MM.1S (cell line): Measurements from ENCODE around the gene SLC25A28.

Source experiments
- DNase-seq: peaks from one replicate; pipeline ENCODE4 v3.0.0-alpha.2; 2015
- H2AFZ ChIP-seq: fragments of 300-600 bp; sonication (generic); 2 replicates; pipeline ENCODE4 v1.6.0; 2016; ENCODE audit warnings: antibody characterized with exemption, low read length
- H3F3A ChIP-seq: fragments of 300-600 bp; sonication (generic); 2 replicates; pipeline ENCODE4 v1.6.1; 2016; ENCODE audit warnings: mild to moderate bottlenecking, antibody characterized with exemption, low read length, moderate library complexity, mixed read lengths; ENCODE audit not compliant: insufficient read depth
- H3K27ac ChIP-seq: fragments of 300-600 bp; sonication (generic); 2 replicates; pipeline ENCODE4 v1.5.1; 2016; ENCODE audit warnings: mild to moderate bottlenecking, low read length
- H3K27me3 ChIP-seq: fragments of 300-600 bp; sonication (generic); replicated peaks from 2 replicates; pipeline ENCODE4 v1.6.0; 2016; ENCODE audit warnings: low read length; ENCODE audit not compliant: insufficient read depth
- H3K36me3 ChIP-seq: fragments of 300-600 bp; sonication (generic); replicated peaks from 2 replicates; pipeline ENCODE4 v1.6.1; 2016; ENCODE audit warnings: mild to moderate bottlenecking, low read length, mixed read lengths; ENCODE audit not compliant: insufficient read depth
- H3K4me1 ChIP-seq: fragments of 300-600 bp; sonication (generic); 2 replicates; pipeline ENCODE4 v1.6.1; 2016; ENCODE audit warnings: low read length, mixed read lengths
- H3K4me2 ChIP-seq: fragments of 300-600 bp; sonication (generic); 2 replicates; pipeline ENCODE4 v1.6.0; 2016; ENCODE audit warnings: low read depth, low read length
- H3K4me3 ChIP-seq: fragments of 300-600 bp; sonication (generic); 2 replicates; pipeline ENCODE4 v1.5.1; 2016; ENCODE audit warnings: low read length, mixed read lengths
- H3K79me2 ChIP-seq: fragments of 300-600 bp; sonication (generic); 2 replicates; pipeline ENCODE4 v1.6.1; 2016; ENCODE audit warnings: mixed run types, low read length, mixed read lengths
- H3K9ac ChIP-seq: fragments of 300-600 bp; sonication (generic); 2 replicates; pipeline ENCODE4 v1.6.1; 2016; ENCODE audit warnings: low read length, mixed read lengths
- H3K9me2 ChIP-seq: fragments of 300-600 bp; sonication (generic); replicated peaks from 2 replicates; pipeline ENCODE4 v1.6.1; 2016; ENCODE audit warnings: mild to moderate bottlenecking, low read length, mixed read lengths; ENCODE audit not compliant: insufficient read depth
- H3K9me3 ChIP-seq: fragments of 300-600 bp; sonication (generic); replicated peaks from 2 replicates; pipeline ENCODE4 v1.6.1; 2016; ENCODE audit warnings: mild to moderate bottlenecking, low read length, mixed read lengths; ENCODE audit not compliant: insufficient read depth
- H4K20me1 ChIP-seq: fragments of 300-600 bp; sonication (generic); 2 replicates; pipeline ENCODE4 v1.6.1; 2016; ENCODE audit warnings: mild to moderate bottlenecking, low read length, moderate library complexity, mixed read lengths; ENCODE audit not compliant: insufficient read depth
- EZH2 ChIP-seq: fragments of 300-600 bp; sonication (generic); optimal IDR thresholded peaks from 2 replicates; pipeline ENCODE3; 2017; ENCODE audit warnings: low read depth, mild to moderate bottlenecking, antibody characterized with exemption, low read length, mixed read lengths
- EZH2phosphoT487 ChIP-seq: fragments of 300-600 bp; sonication (generic); IDR thresholded peaks from 2 replicates; pipeline ENCODE4 v1.6.1; 2018; ENCODE audit warnings: antibody characterized with exemption, low read length
- TF ChIP-seq, protein P1 (sequence below): fragments of 300-600 bp; sonication (generic); IDR thresholded peaks from 2 replicates; pipeline ENCODE4 v1.5.1; 2016; ENCODE audit warnings: antibody characterized with exemption, low read length, mixed read lengths

Gene SLC25A28

DNA sequence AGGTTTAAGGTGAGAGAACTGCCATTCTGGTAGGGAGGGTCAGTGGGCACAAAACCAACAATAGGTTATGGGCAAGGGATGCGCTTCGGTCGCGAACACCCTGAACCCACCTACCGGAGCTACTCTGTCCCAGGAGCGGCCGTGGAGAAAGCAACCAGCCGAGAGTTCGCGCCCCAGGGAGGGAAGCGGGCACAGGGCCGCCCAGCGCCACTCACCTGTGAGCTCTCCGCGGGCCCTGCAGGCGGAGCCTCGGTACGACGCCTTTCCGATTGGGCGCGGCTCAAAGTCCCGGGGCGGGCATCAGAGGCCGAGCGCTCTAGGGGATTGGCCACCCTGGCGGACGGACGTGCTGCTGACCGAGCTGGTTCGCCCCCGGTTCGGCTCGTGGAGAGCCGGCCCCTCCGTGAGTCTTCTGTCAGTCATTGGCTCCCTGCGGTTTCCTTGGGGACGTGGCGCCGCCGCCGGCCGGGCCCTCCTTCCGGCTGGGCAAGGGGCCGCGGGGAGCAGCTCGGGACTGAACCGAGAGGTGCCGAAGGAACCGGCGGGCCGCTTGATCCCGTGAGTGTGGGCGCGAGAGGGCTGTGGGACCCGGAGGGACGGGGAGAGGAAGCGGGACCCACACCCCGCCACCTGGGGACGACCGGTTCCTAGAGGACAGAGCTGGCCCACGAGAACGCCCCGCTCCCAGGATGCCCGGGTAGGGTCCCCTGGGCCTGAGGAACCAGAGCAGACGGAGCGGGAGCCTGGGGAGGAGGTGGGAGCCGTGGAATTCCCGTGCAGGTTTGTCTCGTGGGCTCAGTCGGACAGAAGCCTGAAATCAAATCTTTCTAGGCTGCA is 39.0 kb upstream of the SLC25A28 start, which contains the start of gene ENTPD7:
Gene ENTPD7 (plus strand): TSS at position 479 of the 837 bp plus-strand sequence. CDS start 448 bp downstream, outside the sequence.
- H3K27me3 ChIP-seq: no peaks in the 10 kb centered on the region
- no peaks in the 10 kb centered on the region for H3K9me3 ChIP-seq
- H3K36me3 ChIP-seq: no peaks in the 10 kb centered on the region
- peaks cover 6% of the 10 kb centered on the region; the same call in 1 of the 2 replicates for H3K79me2 ChIP-seq
- no peaks in the 10 kb centered on the region for H3K4me1 ChIP-seq
- no peak for TF ChIP-seq EZH2
- TF ChIP-seq, protein P1, sequence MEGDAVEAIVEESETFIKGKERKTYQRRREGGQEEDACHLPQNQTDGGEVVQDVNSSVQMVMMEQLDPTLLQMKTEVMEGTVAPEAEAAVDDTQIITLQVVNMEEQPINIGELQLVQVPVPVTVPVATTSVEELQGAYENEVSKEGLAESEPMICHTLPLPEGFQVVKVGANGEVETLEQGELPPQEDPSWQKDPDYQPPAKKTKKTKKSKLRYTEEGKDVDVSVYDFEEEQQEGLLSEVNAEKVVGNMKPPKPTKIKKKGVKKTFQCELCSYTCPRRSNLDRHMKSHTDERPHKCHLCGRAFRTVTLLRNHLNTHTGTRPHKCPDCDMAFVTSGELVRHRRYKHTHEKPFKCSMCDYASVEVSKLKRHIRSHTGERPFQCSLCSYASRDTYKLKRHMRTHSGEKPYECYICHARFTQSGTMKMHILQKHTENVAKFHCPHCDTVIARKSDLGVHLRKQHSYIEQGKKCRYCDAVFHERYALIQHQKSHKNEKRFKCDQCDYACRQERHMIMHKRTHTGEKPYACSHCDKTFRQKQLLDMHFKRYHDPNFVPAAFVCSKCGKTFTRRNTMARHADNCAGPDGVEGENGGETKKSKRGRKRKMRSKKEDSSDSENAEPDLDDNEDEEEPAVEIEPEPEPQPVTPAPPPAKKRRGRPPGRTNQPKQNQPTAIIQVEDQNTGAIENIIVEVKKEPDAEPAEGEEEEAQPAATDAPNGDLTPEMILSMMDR: no peak
- TF ChIP-seq EZH2phosphoT487: no peak
- no peaks in the 10 kb centered on the region for H3F3A ChIP-seq
- H3K9ac ChIP-seq: peak within 1 kb of the TSS; percentile 83
- peak within 1 kb of the TSS; percentile 97 for H3K4me2 ChIP-seq
- no peaks in the 10 kb centered on the region for H3K9me2 ChIP-seq
- no peak within 1 kb of the TSS for H3K27ac ChIP-seq
- peak within 1 kb of the TSS; percentile 98 for H2AFZ ChIP-seq
- peak within 1 kb of the TSS; percentile 97 for H3K4me3 ChIP-seq
- peak; percentile 98 for DNase-seq
- no peaks in the 10 kb centered on the region for H4K20me1 ChIP-seq

DNA sequence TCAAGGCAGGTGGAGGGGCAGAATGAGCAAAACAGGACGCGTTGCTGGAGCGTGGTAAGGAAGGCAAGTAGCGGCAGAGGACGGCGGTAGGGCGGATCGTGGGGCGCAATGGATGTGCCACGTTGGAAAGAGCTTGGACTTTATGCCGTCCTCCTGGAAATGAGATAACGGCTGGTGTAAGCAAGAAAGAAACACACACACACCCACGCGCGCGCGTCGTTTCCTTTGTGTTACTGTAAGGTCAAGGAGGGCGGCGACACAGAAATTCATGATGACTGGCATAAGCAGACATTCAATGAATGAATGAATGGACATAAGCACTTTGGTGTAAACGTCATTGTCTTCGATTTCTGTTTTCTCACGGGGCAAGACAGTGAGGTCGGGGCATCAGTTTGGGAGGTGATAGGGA is 38.4 kb upstream of the SLC25A28 start:
- Histone ChIP-seq H3K36me3 (no peaks in the 10 kb centered on the region), H3K27ac (no peak overlapping the region), H3K4me3 (peak overlapping the region; percentile 97), H3K9me3 (no peaks in the 10 kb centered on the region), H3K4me1 (no peaks in the 10 kb centered on the region), H3K4me2 (peak overlapping the region; percentile 73), H3K79me2 (peaks cover 6% of the 10 kb centered on the region; the same call in 1 of the 2 replicates), H3K9me2 (no peaks in the 10 kb centered on the region), H4K20me1 (no peaks in the 10 kb centered on the region), H2AFZ (peak overlapping the region; percentile 86), H3K9ac (peak overlapping the region; percentile 47; the same call in 1 of the 2 replicates), H3K27me3 (no peaks in the 10 kb centered on the region), H3F3A (no peaks in the 10 kb centered on the region)
- TF ChIP-seq EZH2phosphoT487: no peak
- TF ChIP-seq, protein P1: no peak
- TF ChIP-seq EZH2: no peak
- no peak for DNase-seq

DNA sequence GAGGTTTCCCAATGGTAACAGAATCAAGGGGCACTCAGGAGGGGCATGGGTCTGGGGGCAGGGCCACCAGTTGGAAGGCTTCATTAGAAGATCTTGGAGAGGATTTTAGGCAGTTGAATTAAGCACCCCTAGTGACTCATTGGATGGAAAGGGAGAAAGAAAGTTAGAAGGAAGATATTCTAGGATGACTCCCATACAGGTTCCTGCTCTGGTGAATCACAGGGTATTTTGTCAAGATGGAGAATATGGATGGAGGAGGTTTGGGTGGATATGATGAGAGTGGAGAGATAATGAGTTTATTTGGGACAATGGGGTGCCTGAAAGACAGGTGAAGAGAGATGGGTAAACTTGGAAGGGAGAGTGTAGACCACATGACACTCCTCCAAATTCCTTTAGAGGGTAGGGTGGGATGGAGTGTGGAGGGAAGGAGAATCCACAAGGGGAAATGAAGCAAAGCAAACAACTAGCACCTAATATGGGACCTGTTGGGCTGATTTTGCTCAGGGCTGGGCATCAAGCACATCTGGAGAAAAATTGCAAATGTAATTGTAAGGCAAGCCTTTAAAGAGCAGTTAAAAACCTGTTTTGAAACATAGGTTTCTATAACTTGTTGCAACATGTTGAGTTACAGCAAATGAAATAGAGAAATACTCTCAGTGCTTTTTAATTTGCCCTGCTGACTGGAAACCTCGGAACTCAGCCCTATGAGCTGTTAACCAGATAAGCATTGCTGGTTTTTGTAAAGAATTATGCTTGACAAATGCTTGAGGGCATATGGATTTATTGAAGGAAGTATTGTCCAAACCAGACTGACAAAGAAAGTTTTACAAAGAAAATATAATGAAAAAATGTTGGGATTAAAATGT is 36.2 kb upstream of the SLC25A28 start:
- Histone ChIP-seq H2AFZ (no peak overlapping the region), H3K9me3 (no peaks in the 10 kb centered on the region), H3K4me1 (no peaks in the 10 kb centered on the region), H3K4me2 (no peak overlapping the region), H3K36me3 (no peaks in the 10 kb centered on the region), H3K79me2 (peaks cover 6% of the 10 kb centered on the region; the same call in 1 of the 2 replicates), H3K9ac (no peak overlapping the region), H3K27ac (no peak overlapping the region), H3K27me3 (no peaks in the 10 kb centered on the region), H3F3A (no peaks in the 10 kb centered on the region), H4K20me1 (no peaks in the 10 kb centered on the region), H3K9me2 (no peaks in the 10 kb centered on the region), H3K4me3 (no peak overlapping the region)
- TF ChIP-seq, protein P1: no peak
- TF ChIP-seq EZH2phosphoT487 (no peak), EZH2 (no peak)
- no peak for DNase-seq
